Measurements from ENCODE around the gene STAT1.
A peak's percentile ranks its signal among the peaks of the same experiment; 100 is the strongest.

The STAT1 gene

GRCh38 chr2:191020221-191020741 lies 6.3 kb upstream of the STAT1 start:
- TF ChIP-seq ZFX (IDR thresholded peaks at IDR 0.05) (no peak), CTCF (conservative IDR thresholded peaks at IDR 0.05) (no peak)

GRCh38 chr2:191019376-191019775 lies 5.4 kb upstream of the STAT1 start:
- H3K27ac ChIP-seq = no peak overlapping the region
- TF ChIP-seq CTCF (conservative IDR thresholded peaks at IDR 0.05) (no peak), ZFX (IDR thresholded peaks at IDR 0.05) (no peak)

More at GRCh38 chr2:191020221-191020741, 6.3 kb upstream of the STAT1 start:
- H3K27ac ChIP-seq = peak overlapping the region; percentile 98

- H3K27ac ChIP-seq = no peak overlapping the region
- no peak for TF ChIP-seq ZFX (IDR thresholded peaks at IDR 0.05)
- no peak for TF ChIP-seq CTCF (conservative IDR thresholded peaks at IDR 0.05)
Observed at GRCh38 chr2:191018643-191019119, 4.7 kb upstream of the STAT1 start.

GRCh38 chr2:191018048-191018447 lies 4.1 kb upstream of the STAT1 start:
- H3K27ac ChIP-seq = no peak overlapping the region
- TF ChIP-seq ZFX (IDR thresholded peaks at IDR 0.05) = no peak
- no peak for TF ChIP-seq CTCF (conservative IDR thresholded peaks at IDR 0.05)

- no peak for TF ChIP-seq CTCF (conservative IDR thresholded peaks at IDR 0.05)
- no peak for TF ChIP-seq ZFX (IDR thresholded peaks at IDR 0.05)
- H3K27ac ChIP-seq = no peak overlapping the region
Observed at GRCh38 chr2:191015831-191016230, 1.9 kb upstream of the STAT1 start.

GRCh38 chr2:191015239-191015638 lies 1.3 kb upstream of the STAT1 start:
- H3K27ac ChIP-seq = no peak overlapping the region
- no peak for TF ChIP-seq ZFX (IDR thresholded peaks at IDR 0.05)
- no peak for TF ChIP-seq CTCF (conservative IDR thresholded peaks at IDR 0.05)

GRCh38 chr2:191014653-191015020 lies 666 bp upstream of the STAT1 start:
- TF ChIP-seq ZFX (IDR thresholded peaks at IDR 0.05) (no peak), CTCF (conservative IDR thresholded peaks at IDR 0.05) (no peak)
- peak overlapping the region; percentile 90 for H3K27ac ChIP-seq

Measured in C4-2B (cell line).